NCI-H2081 (cell line): ENCODE measurements around the gene CHD9.
"Not testable (repeated sequence)": the region's sequence is repeated elsewhere in the genome, so short reads cannot be mapped to it uniquely, and the experiment has no call there.

Source experiments
- DNase-seq, 2 experiments: peaks; one replicate each; lab custom pipeline; 2025; lab: John Stamatoyannopoulos, UW

CHD9 gene

DNA sequence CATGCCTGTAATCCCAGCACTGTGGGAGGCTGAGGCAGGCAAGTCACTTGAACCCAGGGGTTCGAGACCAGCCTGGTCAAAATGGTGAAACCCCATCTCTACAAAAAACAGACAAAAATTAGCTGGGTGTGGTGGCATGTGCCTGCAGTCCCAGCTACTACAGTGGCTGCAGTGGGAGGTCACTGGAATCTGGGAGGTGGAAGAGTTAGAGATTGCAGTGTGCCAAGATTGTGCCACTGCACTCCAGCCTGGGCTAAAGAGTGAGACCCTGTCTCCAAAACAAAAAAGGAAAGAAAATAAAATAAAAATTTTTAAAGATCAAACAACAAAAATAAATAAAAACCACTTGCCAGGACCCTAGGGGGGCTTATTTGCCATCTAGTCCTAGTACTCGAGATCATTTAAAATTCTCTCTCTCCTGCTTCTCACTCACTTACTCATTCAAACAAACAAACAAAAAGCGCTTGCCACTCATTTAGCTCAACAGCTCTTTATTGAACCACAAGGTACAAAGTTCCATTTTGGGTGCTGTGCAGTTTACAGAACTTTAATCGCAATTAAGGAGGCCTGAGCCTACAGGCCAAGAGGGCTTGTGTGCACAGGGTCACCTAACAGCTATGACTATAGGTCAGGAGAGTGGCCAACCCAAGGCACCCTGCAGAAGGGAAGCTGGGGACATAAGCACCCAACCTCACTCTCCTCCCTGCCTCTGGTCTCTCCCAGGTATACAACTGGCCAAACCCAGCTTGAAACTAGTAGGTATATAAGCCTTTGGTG, 6.5 kb upstream of the CHD9 start:
- DNase-seq: no peak

DNA sequence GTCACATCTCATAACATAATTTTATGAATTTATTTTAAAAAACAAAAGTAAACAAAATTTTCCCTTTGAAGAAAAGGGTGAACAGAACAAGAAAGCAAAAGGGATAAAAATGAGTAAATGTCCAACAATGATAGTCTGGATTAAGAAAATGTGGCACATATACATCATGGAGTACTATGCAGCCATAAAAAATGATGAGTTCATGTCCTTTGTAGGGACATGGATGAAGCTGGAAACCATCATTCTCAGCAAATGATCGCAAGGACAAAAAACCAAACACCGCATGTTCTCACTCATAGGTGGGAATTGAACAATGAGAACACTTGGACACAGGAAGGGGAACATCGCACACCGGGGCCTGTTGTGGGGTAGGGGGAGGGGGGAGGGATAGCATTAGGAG, 3.5 kb upstream of the CHD9 start:
- DNase-seq: not testable (repeated sequence)

DNA sequence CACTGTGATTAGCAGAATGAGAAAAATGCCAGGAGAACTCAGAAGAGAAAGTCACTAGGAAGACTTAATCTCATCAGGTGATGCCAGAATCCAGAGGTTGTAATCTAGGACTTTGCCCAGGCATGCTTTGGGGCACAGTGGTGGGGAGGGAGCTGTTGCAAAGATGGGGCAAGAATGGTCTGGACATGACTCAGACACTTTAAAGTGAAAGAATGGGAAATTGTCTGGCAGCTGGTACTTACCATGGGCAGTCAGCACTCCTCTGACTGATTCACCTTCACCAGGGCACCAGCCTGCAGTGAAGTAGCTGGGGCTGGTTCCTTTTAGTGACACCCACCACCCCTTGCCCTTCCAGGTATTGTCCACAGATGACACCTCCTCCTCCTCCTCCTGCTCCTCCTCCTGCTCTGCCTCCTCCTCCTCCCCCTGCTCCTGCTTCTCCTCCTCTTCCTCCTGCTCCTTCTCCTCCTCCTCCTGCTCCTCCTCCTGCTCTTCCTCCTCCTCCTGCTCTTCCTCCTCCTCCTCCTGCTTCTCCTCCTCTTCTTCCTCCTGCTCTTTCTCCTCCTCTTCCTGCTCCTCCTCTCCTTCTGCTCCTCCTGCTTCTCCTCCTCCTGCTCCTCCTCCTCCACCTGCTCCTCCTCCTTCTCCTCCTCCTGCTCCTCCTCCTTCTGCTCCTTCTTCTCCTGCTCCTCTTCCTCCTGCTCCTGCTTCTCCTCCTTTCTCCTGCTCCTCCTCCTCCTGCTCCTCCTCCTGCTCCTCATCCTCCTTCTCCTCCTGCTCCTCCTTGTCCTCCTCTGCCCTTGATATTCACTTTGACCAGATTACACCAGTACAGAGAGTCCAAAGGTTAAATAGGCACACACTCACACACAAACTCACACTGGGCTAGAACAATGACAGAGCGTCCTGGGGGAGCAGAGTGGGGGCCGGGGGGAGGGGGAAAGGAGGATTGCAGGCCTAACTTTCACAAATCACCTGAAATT, 2.0 kb upstream of the CHD9 start, which contains the start of gene CHD9NB:
CHD9NB (minus strand) TSS at position 379 of the 983 bp plus-strand sequence. CDS start 8,739 bp downstream, outside the sequence.
- no peak for DNase-seq

DNA sequence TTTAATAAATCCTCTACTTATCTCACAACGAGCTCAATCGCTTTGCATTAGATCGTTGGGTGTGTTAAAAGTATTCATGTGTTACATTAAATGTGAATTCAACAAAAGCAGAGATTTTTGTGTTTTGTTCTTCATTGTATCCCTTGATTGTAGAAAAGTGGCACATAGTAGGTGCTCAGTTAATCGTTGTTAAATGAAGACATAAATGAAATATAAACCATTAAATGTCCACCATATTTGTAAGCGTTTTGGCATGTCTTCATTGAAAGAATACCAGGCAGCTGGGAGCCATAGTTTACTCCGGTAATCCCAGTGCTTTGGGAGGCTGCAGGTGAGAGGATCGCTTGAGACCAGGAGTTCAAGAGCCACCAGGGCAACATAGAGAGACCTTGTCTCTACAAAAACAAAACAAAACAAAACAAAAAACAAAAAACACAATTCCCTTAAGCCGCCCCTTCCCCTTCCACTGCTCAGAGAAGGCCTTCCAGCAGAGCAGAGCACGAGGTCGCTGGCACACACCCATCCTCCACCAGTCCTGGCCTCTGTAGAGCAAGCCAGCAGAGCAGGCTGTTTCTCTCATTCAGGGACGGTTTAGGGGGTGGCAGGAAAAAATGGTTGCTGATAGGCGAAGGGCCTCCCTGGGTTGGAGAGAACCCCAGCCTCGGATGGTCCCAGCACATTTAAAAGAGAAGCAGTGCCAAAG, 673 bp upstream of the CHD9 start:
- DNase-seq: peak in 1 of 2 experiments; percentile 20

DNA sequence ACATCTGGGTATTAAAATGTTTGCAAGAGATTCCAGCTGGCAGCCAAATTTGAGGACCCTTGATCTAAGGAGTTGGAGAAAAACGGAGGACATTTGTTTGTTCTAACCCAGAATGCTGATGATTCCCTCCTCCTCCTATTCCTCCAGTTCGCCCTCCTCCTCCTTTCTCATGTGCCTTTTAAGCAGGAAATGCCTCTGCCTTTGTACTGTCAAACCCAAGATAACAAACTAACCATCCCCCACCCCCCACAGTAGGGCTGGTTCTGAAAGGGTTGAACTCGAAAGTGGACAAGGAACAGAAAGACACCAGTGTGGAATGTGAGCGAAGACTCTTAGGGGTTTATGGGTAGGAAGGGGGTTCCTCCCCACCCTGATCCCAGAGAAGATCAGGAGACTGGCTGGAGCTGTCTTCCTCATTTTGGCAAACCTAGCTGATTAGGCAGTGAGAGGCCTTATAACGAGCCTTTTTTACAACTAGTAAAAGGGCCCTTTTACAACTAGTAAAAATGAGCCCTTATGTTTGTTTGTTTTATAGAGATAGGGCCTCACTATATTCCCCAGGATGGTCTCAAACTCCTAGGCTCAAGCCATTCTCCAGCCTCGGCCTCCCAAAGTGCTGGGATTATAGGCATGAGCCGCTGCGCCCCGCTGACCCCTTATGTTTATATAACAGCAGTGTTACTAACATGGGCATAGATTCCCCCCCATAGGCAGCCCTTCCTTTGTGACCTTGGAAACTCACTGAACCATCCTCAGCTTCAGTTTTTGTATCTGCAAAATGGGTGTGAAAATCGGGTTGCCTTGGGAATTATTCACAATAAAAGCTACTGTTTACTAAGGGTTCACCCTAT, 975 bp downstream of the CHD9 start:
- peak in 1 of 2 experiments; percentile 24 for DNase-seq

DNA sequence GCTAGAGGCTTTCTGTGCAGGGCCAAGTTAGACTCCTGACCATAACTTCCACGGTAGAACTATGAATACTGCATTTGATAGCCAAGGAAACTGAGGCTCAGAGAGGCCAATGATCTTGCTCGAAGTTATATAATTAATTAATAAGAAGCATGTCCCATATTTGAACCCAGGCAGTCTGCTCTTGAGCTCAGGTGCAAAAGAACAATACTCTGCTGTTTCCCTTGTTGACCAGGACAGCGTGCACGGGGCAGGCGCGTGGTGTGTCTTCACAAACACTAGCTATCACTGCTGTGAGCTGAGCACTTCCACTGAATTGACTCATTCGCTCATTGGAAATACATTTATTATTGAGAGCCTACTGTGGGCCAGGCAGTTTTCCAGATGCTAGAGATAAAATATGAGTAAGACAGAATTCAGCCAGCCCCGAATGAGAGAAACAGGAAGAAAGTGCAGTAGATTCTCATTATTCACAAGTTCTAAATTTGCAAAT, 1.6 kb downstream of the CHD9 start:
- no peak for DNase-seq

DNA sequence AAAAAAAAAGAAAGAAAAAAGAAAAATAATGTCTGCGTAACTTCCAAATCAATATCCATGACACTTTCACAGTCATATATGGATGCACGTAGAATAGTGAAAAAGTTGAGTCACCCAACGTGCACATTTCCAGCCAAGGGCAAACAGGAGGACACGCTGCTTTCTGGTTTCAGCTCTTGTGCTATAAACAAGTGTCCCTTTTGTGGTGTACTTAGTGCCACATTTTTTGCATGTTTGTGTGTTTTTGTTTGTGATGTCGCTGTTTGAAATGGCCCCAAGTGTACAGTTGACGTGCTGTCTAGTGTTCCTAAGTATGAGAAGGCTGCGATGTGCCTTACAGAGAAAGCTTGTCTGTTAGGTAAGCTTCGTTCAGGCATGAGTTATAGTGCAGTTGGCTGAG, 2.9 kb downstream of the CHD9 start:
- no peak for DNase-seq

DNA sequence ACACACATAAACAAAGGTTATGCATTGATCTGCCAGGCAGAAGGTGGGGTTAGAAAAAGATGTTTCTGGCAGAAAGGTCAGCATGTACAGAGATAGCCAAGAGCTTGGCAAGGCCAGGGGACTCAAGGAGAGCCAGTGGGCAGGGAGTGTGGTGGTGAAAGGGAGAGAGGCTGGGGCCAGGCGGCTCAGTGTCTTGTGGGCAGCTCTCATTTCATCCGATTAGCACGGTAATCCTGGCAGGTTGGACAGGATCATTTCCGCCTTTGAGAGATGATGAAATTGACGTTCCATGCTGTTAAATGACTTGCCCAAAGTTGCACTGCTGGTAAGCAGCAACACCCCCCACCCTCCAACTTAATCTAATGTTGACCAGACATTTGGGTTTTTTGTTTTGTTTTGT, 3.6 kb downstream of the CHD9 start:
- no peak for DNase-seq

DNA sequence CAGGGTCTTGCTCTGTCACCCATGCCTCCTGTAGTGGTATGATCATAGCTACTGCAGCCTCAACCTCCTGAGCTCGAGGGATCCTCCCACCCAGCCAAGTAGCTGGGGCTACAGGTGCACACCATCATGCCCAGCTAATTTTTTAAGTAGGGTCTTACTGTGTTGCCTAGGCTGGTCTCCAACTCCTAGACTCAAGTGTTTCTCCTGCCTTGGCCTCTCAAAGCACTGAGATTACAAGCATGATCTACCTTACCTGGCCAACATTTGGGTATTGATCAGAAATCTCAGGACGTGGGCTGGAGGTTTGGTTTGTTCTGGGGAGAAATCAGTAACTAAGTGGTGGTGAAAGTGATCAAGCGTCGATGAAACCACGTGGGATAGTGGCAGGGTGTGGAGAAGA, 4.1 kb downstream of the CHD9 start:
- DNase-seq: no peak

DNA sequence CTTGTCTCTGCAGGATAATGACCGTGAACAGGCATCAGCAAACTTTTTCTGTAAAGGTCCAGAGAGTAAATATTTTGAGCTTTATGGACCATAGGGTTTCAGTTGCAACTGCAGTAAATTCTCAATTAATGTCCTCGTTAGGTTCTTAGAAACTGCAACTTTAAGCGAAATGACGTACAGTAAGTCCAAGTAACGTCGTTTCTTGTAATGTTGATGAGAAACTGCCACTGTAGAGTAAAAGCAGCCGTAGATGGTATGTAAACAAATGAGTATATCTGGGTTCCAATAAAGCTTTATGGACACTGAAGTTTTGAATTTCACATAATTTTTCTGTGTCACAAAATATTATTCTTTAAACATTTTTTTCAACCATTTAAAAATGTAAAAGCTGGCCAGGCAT, 4.9 kb downstream of the CHD9 start:
- no peak for DNase-seq

DNA sequence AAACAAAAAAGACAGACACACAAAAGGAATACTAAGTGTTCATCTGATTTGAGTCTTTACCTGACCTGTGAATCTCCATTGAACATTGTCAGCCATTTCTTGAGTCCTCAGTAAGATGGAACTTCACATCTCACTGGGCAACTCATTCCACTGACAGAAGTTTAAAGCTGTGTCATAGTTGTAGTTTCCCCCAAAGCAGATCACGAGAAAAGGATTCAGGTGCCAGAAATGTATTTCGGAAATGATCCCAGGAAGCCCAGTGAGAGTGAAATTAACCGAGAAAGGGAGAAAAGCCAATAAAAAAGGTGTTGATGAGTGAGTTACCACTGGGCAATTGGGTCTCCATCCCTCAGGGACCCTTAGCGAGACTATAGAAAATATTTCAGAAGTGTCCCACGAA, 6.5 kb downstream of the CHD9 start:
- no peak for DNase-seq

DNA sequence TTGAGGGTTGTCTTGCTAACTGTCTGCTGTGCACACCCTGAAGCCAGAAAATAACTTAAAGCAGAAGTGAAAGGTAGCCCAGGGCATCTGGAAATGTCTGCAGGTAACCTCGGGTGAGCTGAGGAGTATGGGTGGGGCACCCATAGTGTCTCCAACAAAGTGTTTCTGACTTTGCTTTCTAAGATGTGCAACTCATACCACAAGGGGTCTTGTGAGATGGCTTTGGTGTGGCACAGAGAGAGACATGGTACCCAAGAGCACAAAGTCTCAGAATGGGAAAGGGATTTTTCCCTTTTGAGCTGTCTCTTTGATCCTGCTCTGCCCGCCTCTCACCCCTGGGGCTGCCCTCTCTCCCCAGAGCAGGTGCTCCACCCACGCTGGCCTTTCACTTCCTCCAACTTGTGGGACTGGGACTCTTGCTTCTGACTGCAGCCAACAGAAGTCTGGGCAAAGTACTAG, 6.9 kb downstream of the CHD9 start:
- DNase-seq: no peak

DNA sequence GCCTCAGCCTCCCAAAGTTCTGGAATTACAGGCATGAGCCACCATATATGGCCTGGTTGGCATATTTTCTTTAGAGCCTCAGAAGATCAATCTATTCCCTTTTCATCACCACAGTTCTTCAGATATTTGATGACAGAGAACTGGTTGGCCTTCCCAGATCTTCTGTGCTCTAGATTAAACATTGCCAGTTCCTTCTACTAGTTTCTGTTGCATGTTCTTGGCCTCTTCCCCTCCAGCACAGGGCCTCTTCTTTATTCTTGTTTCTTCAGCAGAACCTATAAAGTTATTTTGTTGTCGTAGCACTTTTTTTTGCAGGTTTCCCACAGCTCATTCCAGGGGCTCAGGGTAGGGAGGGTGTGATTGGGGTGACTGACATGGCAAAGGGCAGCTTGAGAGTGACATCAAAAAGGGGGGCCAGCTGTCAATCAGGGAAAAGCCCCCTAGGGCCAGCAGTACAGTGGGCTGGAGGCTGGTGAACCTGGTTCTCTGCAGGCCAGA, 9.3 kb downstream of the CHD9 start:
- DNase-seq: no peak

DNA sequence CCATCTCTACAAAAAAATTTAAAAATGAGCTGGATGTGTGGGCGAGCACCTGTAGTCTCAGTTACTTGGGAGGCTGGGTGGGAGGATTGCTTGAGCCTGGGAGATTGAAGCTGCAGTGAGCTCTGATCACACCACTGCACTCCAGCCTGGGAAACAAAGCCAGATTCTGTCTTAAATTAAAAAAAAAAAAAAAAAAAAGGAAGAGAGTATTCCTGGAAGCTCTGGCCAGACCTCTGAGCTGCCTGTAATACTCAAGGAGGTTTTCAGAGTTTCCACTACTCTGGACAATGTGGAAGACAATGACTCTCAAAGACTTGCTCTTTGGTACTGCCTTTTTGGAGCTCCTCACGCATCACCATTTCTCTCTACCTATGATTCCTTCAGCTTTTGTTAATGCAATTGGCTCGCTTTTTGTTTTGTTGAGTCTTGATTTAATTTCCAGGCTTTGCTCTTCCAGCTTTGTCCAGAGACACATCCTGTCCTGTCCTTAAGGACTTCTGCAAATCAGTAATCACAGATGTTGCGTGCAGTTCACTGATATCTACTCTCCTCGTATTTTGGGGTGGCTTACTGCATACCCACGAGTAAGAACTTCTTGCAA, 10.8 kb downstream of the CHD9 start:
- no peak for DNase-seq

DNA sequence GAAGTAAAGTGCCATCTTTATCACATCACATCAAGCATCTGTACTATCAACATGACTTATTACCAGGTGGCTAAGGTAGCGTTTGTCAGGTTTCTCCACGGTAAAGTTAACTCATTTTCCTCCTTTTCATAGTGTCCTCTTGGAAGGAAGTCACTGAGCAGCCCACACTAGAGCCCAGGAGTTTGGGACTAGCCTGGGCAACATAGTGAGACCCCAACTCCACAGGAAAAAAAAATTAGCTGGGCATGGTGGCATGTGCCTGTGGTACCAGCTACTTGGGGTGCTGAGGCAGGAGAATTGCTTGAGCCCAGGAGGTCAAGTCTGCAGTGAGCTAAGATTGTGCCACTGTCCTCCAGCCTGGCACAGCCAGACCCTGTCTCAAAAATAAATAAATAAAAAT, 12.9 kb downstream of the CHD9 start:
- DNase-seq: no peak

DNA sequence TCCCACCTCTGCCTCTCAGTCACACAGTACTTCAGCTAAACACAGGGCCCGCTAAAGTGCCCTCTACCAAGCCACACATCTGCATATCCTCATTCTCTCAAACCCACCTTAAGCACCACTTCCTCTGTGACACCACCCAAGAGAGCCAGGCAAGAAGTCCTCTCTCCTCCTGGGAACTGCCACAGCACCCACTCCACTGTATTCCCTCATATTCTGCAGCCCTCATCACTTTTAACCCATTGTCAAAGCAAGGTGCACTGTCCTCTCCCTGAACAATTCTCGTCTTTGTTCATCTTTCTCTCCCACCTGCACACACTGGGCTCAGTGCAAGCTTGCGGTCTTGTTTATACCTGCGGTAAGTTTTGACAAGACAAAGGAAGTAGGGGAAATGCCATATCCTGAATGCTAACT, 13.6 kb downstream of the CHD9 start:
- no peak for DNase-seq

DNA sequence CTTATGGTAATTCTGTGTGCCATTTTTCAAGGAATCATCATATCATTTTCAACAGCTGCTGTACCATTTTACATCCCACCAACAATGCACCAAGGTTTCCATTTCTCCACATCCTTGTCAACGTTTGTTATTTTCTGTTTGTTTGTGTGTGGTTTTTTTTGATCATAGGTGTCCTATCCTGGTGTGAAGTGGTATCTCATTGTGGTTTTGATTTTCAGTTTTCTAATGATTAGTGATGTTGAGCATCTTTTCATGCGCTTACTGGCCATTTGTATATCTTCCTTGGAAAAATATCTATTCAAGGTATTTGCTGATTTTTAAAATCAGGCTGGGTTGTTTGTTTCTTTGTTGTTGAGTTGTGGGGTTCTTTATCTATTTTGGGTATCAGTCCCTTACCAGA, 15.0 kb downstream of the CHD9 start:
- DNase-seq: no peak

DNA sequence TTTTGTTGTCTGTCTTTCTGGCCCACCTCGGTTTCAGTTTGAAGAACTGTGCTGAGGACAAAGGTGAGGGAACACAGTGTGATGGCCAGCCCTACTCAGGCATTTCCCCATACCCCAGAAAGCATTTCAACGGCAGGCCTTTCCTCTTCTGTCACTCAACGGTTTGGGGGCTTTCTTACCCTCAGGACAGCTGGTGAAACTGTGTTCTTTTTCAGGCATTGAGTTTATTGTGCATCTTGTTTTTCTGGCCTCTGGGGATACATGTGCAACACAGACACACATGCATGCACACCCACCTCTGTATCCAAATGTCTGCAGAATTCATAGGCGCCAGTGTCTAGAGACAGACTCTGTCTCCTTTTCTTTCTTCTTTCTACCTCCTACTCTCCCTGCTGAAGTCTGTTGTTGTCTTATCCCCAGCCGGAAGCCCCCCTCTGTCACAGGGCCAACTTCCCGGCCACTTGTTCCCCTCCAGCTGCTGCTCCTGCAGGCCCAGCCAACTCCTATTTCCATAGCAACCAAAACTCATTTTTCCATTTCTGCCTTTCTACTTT, 17.0 kb downstream of the CHD9 start:
- peak in 1 of 2 experiments; percentile 29 for DNase-seq

DNA sequence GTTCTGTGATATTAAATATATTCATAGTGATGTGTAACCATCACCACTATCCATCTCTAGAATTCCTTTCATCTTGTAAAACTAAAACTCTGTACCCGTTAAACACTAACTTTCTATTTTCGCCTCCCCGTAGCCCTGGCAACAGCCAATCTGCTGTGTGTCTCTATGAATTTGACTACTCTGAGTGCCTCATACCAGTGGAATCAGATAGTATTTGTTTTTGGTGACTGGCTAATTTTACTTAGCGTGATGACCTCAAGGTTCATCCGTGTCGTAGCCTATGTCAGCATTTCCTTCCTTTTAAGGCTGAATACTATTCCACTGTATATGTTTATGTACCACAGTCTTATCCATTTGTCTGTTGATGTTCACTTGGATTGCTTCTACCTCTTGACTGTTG, 18.2 kb downstream of the CHD9 start:
- DNase-seq: no peak

DNA sequence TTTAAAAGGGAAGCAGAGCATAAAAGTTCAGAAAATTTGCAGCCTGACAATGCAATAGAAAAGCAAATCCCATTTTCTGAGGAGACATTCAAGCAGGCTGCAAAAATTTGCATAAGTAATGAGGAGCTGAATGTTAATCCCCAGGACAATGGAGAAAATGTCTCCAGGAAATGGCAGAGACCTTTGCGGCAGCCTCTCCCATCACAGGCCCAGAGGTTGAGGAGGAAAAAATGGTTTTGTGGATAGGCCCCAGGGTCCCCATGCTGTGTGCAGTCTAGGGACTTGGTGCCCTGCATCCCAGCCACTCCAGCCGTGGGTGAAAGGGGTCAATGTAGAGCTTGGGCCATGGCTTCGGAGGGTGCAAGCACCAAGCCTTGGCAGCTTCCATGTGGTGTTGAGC, 19.5 kb downstream of the CHD9 start:
- not testable (repeated sequence) for DNase-seq
